ENCODE results near the gene GSTO1.

Gene GSTO1

DNA sequence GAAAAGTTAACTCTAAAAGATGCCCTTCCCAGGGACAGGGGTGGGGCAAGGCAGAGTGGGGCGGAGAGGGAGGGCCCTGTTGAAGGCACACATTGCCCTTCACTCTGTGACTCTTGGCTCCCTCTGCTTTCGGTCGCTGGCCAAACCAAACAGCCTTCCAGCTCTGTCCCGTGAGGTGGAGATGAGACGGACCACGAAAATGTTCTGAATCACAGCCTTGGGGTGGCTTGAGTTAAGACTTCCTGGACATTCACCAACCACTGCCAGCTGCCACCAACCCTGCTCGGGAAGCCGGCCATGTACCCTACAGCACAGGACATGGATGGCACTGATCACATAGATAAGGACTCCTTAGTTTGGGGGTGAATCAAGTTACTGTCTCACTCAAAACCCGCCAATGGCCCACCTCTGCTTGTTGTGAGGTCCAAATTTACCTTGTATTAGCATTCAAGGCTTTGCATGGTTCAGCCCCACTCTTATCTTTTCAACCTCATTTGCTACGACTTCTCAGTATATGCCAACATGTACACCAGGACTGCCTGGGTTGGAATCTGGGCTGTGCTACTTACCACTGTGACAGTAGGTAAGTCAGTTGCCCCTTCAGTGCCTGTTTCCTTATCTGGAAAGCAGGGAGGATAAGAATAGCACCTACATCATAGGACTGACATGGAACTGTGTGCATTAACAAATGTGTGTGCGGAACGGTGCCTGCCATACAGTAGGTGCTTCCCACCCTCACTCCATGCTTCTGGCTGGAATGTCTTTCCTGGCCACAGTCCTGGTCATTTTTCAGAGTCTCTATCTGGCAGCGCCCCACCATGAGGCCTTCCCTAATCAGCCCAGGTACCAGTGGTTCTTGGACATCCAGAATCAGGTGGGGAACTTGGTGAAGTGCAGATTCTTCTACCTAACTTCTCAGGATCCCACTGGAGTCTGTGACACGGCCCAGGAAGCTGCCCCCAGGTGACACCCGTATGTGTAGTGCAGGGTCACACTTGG lies 55.6 kb downstream of the GSTO1 start:
- H3K9me3 ChIP-seq (ENCODE audit: control insufficient read depth, insufficient read depth, low read depth, low read length): no peaks in the 10 kb centered on the region
- no peak overlapping the region for H3K27ac ChIP-seq (ENCODE audit: extremely low read depth, low read depth, low read length)
- peak; percentile 44 for TF ChIP-seq ZNF600 (tag by site-specific recombination; IDR thresholded peaks at IDR 0.05)
- TF ChIP-seq, protein P1, sequence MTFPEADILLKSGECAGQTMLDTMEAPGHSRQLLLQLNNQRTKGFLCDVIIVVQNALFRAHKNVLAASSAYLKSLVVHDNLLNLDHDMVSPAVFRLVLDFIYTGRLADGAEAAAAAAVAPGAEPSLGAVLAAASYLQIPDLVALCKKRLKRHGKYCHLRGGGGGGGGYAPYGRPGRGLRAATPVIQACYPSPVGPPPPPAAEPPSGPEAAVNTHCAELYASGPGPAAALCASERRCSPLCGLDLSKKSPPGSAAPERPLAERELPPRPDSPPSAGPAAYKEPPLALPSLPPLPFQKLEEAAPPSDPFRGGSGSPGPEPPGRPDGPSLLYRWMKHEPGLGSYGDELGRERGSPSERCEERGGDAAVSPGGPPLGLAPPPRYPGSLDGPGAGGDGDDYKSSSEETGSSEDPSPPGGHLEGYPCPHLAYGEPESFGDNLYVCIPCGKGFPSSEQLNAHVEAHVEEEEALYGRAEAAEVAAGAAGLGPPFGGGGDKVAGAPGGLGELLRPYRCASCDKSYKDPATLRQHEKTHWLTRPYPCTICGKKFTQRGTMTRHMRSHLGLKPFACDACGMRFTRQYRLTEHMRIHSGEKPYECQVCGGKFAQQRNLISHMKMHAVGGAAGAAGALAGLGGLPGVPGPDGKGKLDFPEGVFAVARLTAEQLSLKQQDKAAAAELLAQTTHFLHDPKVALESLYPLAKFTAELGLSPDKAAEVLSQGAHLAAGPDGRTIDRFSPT (tag by site-specific recombination; IDR thresholded peaks at IDR 0.05): no peak
- no peak for TF ChIP-seq WT1 (tag by site-specific recombination; IDR thresholded peaks at IDR 0.05)
- no peak for TF ChIP-seq EGR2 (tag by site-specific recombination; IDR thresholded peaks at IDR 0.05; ENCODE audit: low read depth)
- TF ChIP-seq, protein P2, sequence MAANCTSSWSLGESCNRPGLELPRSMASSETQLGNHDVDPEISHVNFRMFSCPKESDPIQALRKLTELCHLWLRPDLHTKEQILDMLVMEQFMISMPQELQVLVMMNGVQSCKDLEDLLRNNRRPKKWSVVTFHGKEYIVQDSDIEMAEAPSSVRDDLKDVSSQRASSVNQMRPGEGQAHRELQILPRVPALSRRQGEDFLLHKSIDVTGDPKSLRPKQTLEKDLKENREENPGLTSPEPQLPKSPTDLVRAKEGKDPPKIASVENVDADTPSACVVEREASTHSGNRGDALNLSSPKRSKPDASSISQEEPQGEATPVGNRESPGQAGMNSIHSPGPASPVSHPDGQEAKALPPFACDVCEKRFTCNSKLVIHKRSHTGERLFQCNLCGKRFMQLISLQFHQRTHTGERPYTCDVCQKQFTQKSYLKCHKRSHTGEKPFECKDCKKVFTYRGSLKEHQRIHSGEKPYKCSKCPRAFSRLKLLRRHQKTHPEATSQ (tag by site-specific recombination; IDR thresholded peaks at IDR 0.05): no peak
- TF ChIP-seq, protein P3, sequence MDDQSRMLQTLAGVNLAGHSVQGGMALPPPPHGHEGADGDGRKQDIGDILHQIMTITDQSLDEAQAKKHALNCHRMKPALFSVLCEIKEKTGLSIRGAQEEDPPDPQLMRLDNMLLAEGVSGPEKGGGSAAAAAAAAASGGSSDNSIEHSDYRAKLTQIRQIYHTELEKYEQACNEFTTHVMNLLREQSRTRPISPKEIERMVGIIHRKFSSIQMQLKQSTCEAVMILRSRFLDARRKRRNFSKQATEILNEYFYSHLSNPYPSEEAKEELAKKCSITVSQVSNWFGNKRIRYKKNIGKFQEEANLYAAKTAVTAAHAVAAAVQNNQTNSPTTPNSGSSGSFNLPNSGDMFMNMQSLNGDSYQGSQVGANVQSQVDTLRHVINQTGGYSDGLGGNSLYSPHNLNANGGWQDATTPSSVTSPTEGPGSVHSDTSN (CRISPR knock-in tag; IDR thresholded peaks at IDR 0.05): no peak
- POLR2A ChIA-PET: no interaction called here
- CTCF ChIA-PET: interaction anchor here (0.6 to 2.4 kb wide), 6 partner anchors 12 to 422 kb away, joined by 3 to 8 read pairs (median 5); partner anchors contain the start of gene ITPRIP
- no peak overlapping the region for H3K4me3 ChIP-seq (ENCODE audit: low read depth, low read length)
- H3K4me1 ChIP-seq (ENCODE audit: control insufficient read depth, insufficient read depth, low read length): no peaks in the 10 kb centered on the region
- peaks cover 0 to 39% of the 10 kb centered on the region in 2 experiments; a peak in 1 of 3 replicates for H3K36me3 ChIP-seq (ENCODE audit: control insufficient read depth in 2 of 2, insufficient read depth in 1 of 2, low read length in 2 of 2)

DNA sequence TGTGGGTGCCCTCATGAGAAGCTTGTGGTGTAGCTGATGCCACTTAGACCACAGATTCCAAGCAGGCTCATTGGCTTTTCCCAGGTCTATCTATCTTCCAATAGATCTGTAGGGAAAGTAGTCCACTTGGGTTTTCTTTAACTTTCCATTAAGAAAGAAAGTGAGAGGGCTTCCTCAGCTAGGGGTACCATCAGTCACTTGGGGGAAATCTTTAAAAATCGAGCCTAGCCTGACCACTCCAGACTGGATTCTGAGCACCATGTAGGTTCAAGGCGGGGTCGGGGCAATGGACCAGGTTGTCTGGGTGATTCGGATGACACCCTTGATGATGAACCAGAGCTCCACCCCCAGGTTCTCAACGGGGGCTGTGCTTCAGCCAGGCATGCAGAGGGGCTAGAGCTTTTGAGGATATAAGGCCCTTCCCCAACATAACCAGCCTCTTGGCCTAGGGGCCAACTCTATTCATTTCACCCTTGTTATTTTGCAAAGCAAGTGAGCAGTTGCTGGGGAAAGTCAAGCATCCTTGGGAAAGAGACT lies 56.6 kb downstream of the GSTO1 start:
- Histone ChIP-seq H3K27ac (ENCODE audit: extremely low read depth, low read depth, low read length) (no peak overlapping the region), H3K4me1 (ENCODE audit: control insufficient read depth, insufficient read depth, low read length) (no peaks in the 10 kb centered on the region), H3K36me3 (ENCODE audit: control insufficient read depth in 2 of 2, insufficient read depth in 1 of 2, low read length in 2 of 2) (peaks cover 0 to 47% of the 10 kb centered on the region in 2 experiments; a peak in 1 of 3 replicates), H3K4me3 (ENCODE audit: low read depth, low read length) (no peak overlapping the region), H3K9me3 (ENCODE audit: control insufficient read depth, insufficient read depth, low read depth, low read length) (no peaks in the 10 kb centered on the region)
- CTCF ChIA-PET: interaction anchor here (0.8 to 5.5 kb wide), 6 partner anchors 13 to 39 kb away, joined by 4 to 34 read pairs (median 5); partner anchors contain the start of gene ITPRIP
- peak; percentile 75 for TF ChIP-seq PRDM1 (tag by site-specific recombination; IDR thresholded peaks at IDR 0.05)
- no peak for TF ChIP-seq EGR2 (tag by site-specific recombination; IDR thresholded peaks at IDR 0.05; ENCODE audit: low read depth)
- POLR2A ChIA-PET: interaction anchor here (0.9 kb wide), 1 partner anchor 27 kb away, joined by 3 read pairs; the partner anchor contains the start of gene ITPRIP

DNA sequence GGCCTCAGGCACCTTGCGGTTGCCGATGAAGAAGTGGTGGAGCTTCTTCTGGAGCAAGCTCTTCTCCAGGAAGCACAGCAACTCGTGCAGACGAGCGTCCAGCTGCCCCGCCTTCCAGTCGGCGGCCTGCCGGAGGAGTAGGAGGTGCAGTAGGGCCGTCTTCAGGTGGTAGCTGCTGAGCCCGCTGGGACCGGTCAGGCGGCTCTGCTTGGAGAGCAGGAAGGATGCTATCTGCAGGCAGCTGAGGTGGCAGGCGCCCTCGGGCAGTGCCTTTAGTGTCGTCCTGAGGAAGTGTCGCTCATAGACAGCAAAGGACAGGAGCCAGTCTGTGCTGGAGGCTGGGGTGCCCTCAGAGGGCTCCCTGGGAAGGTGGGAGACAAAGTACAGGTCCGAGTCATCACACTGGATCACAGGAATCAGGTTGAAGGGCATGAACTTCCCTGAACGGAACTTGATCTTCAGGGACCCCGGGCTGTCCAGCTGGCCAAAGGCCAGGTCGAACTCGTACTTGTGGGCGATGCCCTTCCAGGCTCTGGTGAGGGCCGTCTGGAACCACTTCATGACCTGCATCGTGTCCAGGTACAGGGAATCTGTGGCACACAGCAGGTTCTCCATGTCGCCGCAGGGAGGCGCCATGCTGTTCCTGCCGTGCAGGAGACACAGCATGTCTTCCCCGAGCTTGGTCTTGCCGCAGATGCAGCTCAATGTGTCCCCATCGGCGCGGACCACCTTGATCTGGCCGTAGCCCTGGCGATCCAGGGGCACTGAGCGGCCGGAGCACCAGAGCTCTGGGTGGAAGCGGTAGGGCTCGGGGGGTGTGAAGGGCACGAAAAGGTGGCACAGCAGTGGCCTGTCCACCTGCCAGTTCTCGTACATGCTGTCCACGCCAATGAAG lies 60.1 kb downstream of the GSTO1 start:
- no peaks in the 10 kb centered on the region for H3K4me1 ChIP-seq (ENCODE audit: control insufficient read depth, insufficient read depth, low read length)
- TF ChIP-seq, protein P4, sequence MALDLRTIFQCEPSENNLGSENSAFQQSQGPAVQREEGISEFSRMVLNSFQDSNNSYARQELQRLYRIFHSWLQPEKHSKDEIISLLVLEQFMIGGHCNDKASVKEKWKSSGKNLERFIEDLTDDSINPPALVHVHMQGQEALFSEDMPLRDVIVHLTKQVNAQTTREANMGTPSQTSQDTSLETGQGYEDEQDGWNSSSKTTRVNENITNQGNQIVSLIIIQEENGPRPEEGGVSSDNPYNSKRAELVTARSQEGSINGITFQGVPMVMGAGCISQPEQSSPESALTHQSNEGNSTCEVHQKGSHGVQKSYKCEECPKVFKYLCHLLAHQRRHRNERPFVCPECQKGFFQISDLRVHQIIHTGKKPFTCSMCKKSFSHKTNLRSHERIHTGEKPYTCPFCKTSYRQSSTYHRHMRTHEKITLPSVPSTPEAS (tag by site-specific recombination; IDR thresholded peaks at IDR 0.05): no peak
- TF ChIP-seq ZNF549 (tag by site-specific recombination; IDR thresholded peaks at IDR 0.05): no peak
- TF ChIP-seq ZNF76 (tag by site-specific recombination; IDR thresholded peaks at IDR 0.05; ENCODE audit: borderline replicate concordance, low read depth): no peak
- no peak for TF ChIP-seq ZSCAN16 (tag by site-specific recombination; IDR thresholded peaks at IDR 0.05)
- no peak for TF ChIP-seq ZNF776 (tag by site-specific recombination; IDR thresholded peaks at IDR 0.05; ENCODE audit: borderline replicate concordance)
- no peak for TF ChIP-seq ZNF660 (tag by site-specific recombination; IDR thresholded peaks at IDR 0.05)
- TF ChIP-seq SALL2 (tag by site-specific recombination; IDR thresholded peaks at IDR 0.05; ENCODE audit: borderline replicate concordance): no peak
- no peak for TF ChIP-seq ZNF426 (tag by site-specific recombination; IDR thresholded peaks at IDR 0.05)
- no peak for TF ChIP-seq ZNF223 (tag by site-specific recombination; IDR thresholded peaks at IDR 0.05)
- TF ChIP-seq, protein P5, sequence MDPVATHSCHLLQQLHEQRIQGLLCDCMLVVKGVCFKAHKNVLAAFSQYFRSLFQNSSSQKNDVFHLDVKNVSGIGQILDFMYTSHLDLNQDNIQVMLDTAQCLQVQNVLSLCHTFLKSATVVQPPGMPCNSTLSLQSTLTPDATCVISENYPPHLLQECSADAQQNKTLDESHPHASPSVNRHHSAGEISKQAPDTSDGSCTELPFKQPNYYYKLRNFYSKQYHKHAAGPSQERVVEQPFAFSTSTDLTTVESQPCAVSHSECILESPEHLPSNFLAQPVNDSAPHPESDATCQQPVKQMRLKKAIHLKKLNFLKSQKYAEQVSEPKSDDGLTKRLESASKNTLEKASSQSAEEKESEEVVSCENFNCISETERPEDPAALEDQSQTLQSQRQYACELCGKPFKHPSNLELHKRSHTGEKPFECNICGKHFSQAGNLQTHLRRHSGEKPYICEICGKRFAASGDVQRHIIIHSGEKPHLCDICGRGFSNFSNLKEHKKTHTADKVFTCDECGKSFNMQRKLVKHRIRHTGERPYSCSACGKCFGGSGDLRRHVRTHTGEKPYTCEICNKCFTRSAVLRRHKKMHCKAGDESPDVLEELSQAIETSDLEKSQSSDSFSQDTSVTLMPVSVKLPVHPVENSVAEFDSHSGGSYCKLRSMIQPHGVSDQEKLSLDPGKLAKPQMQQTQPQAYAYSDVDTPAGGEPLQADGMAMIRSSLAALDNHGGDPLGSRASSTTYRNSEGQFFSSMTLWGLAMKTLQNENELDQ (tag by site-specific recombination; IDR thresholded peaks at IDR 0.05; ENCODE audit: low read depth): no peak
- POLR2A ChIA-PET: no interaction called here
- no peaks in the 10 kb centered on the region for H3K9me3 ChIP-seq (ENCODE audit: control insufficient read depth, insufficient read depth, low read depth, low read length)
- peaks cover 0 to 47% of the 10 kb centered on the region in 2 experiments; a peak in 1 of 3 replicates for H3K36me3 ChIP-seq (ENCODE audit: control insufficient read depth in 2 of 2, insufficient read depth in 1 of 2, low read length in 2 of 2)
- CTCF ChIA-PET: interaction anchor here (0.6 to 5.5 kb wide), 5 partner anchors 9 to 40 kb away, joined by 3 to 34 read pairs (median 3); no protein-coding TSS in a partner anchor
- no peak overlapping the region for H3K4me3 ChIP-seq (ENCODE audit: low read depth, low read length)
- no peak overlapping the region for H3K27ac ChIP-seq (ENCODE audit: extremely low read depth, low read depth, low read length)
